Breast epithelium (tissue), 4 donors: ENCODE data around the gene BAG5. TPM values are rescaled to one million over a fixed set of nuclear protein-coding genes. Genes with fewer than 3 reads are reported as not detected.

Source experiments
- DNase-seq, 2 donors: peaks; one replicate each; pipeline ENCODE4 v3.0.0-alpha.2; 2019; ENCODE audit warnings: low spot score in 2 of 2
- H3K27ac ChIP-seq, 2 donors: fragments of 200-600 bp; sonication (generic) in 1 of 2; one replicate each; pipeline ENCODE4 v1.5.1; 2016 to 2019; ENCODE audit warnings: mild to moderate bottlenecking in 1 of 2
- H3K27me3 ChIP-seq, 2 donors: fragments of 200-600 bp; sonication (generic) in 1 of 2; one replicate each; pipeline versions ENCODE4 v1.5.1 to v1.6.0; 2017 to 2019; ENCODE audit warnings: control low read depth in 1 of 2, mild to moderate bottlenecking in 1 of 2
- H3K36me3 ChIP-seq: fragments of 200-600 bp; one replicate; pipeline ENCODE4 v1.5.1; 2019
- H3K4me1 ChIP-seq, 2 donors: fragments of 200-600 bp; sonication (generic); one replicate each; pipeline ENCODE4 v1.5.1; 2016 to 2019; ENCODE audit warnings: control low read depth in 1 of 2
- H3K4me3 ChIP-seq, 3 donors: fragments of 200-600 bp; sonication (generic); 1 replicate in 2 of 3; 2 replicates in 1 of 3; pipeline ENCODE4 v1.5.1; 2016 to 2019; ENCODE audit warnings: mild to moderate bottlenecking in 3 of 3, moderate library complexity in 2 of 3
- H3K9me3 ChIP-seq, 2 donors: fragments of 200-600 bp; sonication (generic) in 1 of 2; one replicate each; pipeline ENCODE4 v1.5.1; 2016 to 2019; ENCODE audit warnings: control low read depth in 1 of 2
- POLR2A ChIP-seq: fragments of 450-650 bp; IDR thresholded peaks from one replicate; pipeline ENCODE4 v1.6.1; 2016; ENCODE audit warnings: antibody characterized with exemption, mild to moderate bottlenecking, moderate library complexity
- POLR2AphosphoS5 ChIP-seq, 3 donors: sonication (generic); formaldehyde crosslinking; IDR thresholded peaks; one replicate each; pipeline ENCODE4 v1.6.1; 2017; ENCODE audit warnings: antibody characterized with exemption in 3 of 3
- intact Hi-C: fragments of 100-400 bp; cut with DNase I; formaldehyde crosslinking; loops from one replicate; pipeline ENCODE4 v1.15.1; 2023; ENCODE audit warnings: low total_unique reads
- total RNA-seq, 3 donors: library from RNA; depleted of rRNA; stranded (reverse); fragments of >200 nt; gene quantifications; one replicate each; pipeline ENCODE4 v1.1.0, GENCODE V29; 2016
- TF ChIP-seq, protein P1 (sequence below), 3 donors: fragments of 450-650 bp; IDR thresholded peaks; one replicate each; pipeline ENCODE4 v1.5.1; 2016 to 2017; ENCODE audit warnings: antibody characterized with exemption in 3 of 3, mild to moderate bottlenecking in 3 of 3, moderate library complexity in 3 of 3

The BAG5 gene
- total RNA-seq, 3 donors from 2014 or later, result 29.5 to 45.4 (median 38.5) TPM

DNA sequence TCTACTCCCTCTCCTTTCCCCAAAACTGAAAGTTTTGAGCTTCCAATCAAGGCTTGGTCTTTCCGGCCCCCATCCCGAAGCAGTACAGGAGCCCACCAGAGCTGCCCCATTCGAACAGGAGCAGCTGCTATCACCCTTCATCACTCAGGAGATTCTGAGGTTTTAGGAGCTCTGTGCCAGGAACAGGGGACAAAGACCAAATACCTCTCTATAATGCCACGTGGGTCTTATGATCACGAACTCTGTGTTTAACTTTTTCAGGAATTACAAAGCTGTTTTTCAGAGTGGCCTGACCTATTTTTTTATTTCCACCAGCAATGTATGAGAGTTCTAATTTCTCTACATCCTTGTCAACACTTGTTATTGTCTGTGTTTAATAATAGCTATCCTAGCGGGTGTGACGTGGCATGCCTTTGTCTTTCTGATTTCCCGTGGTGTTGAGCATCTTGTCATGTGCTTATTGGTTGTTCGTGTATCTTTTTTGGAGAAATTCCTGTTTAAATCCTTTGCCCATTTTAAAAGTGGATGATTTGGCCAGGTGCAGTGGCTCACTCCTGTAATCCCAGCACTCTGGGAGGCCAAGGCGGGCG lies 22.0 kb upstream of the BAG5 start:
- intact Hi-C loops, result no loop called here
- no peaks in the 10 kb centered on the region for H3K9me3 ChIP-seq
- no peak overlapping the region for H3K27ac ChIP-seq
- no peaks in the 10 kb centered on the region for H3K36me3 ChIP-seq
- TF ChIP-seq POLR2AphosphoS5 (IDR thresholded peaks at IDR 0.05), result no peak
- TF ChIP-seq POLR2A, result no peak
- TF ChIP-seq, protein P1, sequence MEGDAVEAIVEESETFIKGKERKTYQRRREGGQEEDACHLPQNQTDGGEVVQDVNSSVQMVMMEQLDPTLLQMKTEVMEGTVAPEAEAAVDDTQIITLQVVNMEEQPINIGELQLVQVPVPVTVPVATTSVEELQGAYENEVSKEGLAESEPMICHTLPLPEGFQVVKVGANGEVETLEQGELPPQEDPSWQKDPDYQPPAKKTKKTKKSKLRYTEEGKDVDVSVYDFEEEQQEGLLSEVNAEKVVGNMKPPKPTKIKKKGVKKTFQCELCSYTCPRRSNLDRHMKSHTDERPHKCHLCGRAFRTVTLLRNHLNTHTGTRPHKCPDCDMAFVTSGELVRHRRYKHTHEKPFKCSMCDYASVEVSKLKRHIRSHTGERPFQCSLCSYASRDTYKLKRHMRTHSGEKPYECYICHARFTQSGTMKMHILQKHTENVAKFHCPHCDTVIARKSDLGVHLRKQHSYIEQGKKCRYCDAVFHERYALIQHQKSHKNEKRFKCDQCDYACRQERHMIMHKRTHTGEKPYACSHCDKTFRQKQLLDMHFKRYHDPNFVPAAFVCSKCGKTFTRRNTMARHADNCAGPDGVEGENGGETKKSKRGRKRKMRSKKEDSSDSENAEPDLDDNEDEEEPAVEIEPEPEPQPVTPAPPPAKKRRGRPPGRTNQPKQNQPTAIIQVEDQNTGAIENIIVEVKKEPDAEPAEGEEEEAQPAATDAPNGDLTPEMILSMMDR (IDR thresholded peaks at IDR 0.05), result no peak
- no peaks in the 10 kb centered on the region for H3K27me3 ChIP-seq
- H3K4me3 ChIP-seq, result no peak overlapping the region
- no peaks in the 10 kb centered on the region for H3K4me1 ChIP-seq
- DNase-seq, result no peak

DNA sequence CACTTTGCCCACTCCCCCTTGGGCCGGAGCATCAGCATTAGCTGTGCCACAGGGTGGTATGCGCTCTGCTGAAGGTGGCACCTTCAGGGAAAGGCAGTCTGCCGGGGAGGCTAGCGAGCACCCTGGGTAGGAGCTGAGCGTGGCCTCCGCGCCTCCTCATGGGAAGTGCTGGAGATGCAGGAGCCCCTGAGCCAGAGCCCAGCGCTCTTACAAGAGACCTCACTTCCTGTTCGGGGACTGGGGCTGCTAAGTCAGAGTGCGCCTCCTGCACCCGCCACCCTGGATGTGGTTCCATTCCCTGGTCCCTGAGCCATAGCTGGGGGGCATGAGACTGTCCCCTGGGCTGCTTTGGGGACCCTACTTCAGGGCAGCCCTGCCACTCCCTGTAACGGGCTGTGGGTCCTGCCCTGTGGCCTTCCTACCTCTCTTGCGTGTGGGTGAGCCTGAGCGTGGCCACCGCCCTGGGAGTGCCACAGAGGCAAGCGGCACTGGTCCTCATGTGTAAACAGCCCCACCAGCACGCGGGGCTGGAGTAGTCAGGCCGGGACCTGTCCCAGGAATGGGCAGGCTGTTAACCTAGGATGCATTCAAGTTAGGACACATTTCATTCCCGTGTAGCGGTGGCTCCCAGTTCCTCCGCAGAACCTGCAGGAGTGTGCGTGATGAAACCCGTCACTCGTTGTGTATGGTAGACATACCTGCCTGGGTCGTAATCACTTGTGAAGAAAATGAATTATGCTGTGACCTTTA lies 19.7 kb upstream of the BAG5 start:
- Histone ChIP-seq H3K27ac (peak overlapping the region; percentile 74 to 88), H3K27me3 (no peaks in the 10 kb centered on the region), H3K36me3 (no peaks in the 10 kb centered on the region), H3K4me1 (no peaks in the 10 kb centered on the region), H3K4me3 (peak overlapping the region in 2 of 3 donors; percentile 18 to 19), H3K9me3 (no peaks in the 10 kb centered on the region)
- intact Hi-C loops, result no loop called here
- TF ChIP-seq POLR2A (no peak), POLR2AphosphoS5 (IDR thresholded peaks at IDR 0.05) (peak in 1 of 3 donors; percentile 10)
- DNase-seq, result peak in 1 of 2 donors; percentile 81

DNA sequence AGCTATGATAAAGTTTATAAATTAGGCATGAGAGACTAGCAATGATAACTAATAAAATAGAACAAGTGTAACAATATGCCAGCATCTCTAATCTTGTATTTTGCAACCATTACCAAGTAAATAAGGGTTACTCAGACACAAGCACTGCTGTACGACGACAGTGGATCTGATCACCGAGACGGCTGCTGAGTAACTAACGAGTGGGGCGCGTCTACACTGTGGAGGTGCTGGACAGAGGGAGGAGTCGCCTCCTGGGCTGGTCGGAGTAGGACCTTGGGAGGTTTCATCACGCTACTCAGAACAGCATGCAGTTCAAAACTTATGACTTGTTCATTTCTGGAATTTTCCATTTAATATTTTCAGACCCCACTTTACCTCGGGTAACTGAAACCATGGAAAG lies 18.7 kb upstream of the BAG5 start:
- intact Hi-C loops, result no loop called here
- no peaks in the 10 kb centered on the region for H3K27me3 ChIP-seq

DNA sequence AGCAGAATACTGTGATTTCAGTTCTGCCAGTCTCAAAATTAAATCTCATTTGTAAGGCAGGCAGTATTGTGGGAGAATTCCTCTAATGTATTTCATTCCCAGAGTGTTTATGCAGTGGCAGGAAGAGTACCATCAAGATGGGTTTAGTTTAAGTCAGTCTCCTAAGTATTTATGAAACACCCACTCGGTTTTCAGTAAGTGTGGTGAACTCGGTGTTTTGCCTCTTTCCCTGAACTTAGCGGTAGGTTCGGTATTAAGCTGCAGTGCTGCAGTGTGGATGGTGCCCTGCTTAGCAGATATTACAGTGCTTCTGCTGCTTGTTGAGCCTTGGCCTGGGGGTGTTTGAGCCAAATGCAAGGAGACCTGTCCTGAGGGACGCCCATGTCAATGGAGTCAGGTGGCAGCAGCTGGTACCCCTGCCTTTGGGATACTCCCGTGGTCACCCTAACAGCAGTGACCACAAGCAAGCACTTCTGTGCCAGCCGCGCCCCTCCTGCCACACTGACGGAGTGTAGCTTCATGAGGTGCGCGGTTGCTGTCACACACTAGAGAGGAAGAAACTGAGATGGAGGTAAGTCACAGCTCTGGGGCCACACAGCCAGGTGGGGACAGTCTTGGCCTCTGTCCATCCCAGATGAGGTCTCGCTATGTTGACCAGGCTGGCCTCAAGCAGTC lies 16.1 kb upstream of the BAG5 start:
- Histone ChIP-seq H3K4me1 (peaks cover 0 to 5% of the 10 kb centered on the region in 2 donors), H3K36me3 (no peaks in the 10 kb centered on the region), H3K27me3 (no peaks in the 10 kb centered on the region), H3K9me3 (no peaks in the 10 kb centered on the region), H3K4me3 (no peak overlapping the region), H3K27ac (no peak overlapping the region)
- TF ChIP-seq POLR2A (no peak), POLR2AphosphoS5 (IDR thresholded peaks at IDR 0.05) (no peak)
- TF ChIP-seq, protein P1 (IDR thresholded peaks at IDR 0.05), result no peak
- DNase-seq, result no peak
- intact Hi-C loops, result no loop called here

More for the DNA sequence above, 18.7 kb upstream of the BAG5 start:
- peaks cover 0 to 2% of the 10 kb centered on the region in 2 donors for H3K4me1 ChIP-seq
- H3K27ac ChIP-seq, result peak overlapping the region; percentile 74 to 88
- no peaks in the 10 kb centered on the region for H3K9me3 ChIP-seq
- H3K4me3 ChIP-seq, result no peak overlapping the region
- TF ChIP-seq POLR2A (no peak), POLR2AphosphoS5 (IDR thresholded peaks at IDR 0.05) (no peak)
- TF ChIP-seq, protein P1 (IDR thresholded peaks at IDR 0.05), result no peak
- no peak for DNase-seq
- no peaks in the 10 kb centered on the region for H3K36me3 ChIP-seq

DNA sequence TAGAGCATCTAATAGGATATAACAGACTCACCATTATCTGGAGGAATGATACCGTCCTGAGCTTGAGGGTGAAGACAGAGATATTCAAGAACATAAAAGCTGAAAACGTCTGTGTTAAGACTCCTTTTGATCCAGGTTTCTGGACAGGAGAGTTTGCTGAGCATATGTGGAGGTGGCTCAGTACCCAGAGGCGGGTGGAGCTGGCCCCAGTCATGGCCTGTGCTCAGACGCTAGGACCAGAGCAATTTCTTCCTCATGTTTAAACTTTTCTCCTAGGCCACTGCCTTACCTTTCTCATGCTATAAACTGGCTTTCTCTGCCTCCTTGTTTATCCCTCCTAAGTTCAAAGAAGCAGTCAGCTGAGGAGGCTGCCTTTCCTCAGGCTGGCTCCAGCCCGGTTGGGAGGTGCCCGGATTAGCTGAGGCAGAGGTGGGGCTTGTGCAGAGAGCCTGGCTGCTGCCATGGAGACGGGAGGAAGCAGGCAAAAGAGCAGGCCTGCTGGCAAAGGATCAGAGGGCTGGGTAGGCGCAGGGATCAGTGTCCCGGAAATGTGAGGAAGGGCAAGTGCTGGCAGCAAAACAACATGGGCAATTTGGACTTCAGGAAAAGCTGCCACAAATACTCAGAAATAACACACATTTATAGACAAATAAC lies 14.0 kb upstream of the BAG5 start:
- Histone ChIP-seq H3K4me1 (peaks cover 0 to 5% of the 10 kb centered on the region in 2 donors), H3K9me3 (no peaks in the 10 kb centered on the region), H3K27ac (peak overlapping the region; percentile 89 to 90), H3K36me3 (no peaks in the 10 kb centered on the region), H3K4me3 (peak overlapping the region in 2 of 3 donors; percentile 24 to 40), H3K27me3 (no peaks in the 10 kb centered on the region)
- TF ChIP-seq POLR2A (no peak), POLR2AphosphoS5 (IDR thresholded peaks at IDR 0.05) (peak; percentile 59 to 76 (median 70))
- TF ChIP-seq, protein P1 (IDR thresholded peaks at IDR 0.05), result no peak
- intact Hi-C loops, result no loop called here
- peak; percentile 76 to 91 for DNase-seq
